Panc1 (cell line): Measurements from ENCODE around the gene POLR3A. TPM values are rescaled to one million over a fixed set of nuclear protein-coding genes. Genes with fewer than 3 reads are reported as not detected.

ENCODE experiments used
- ATAC-seq: fragments of 200-7000 bp; cut with Tn5 transposase; 2 replicates; pipeline ENCODE4 v1.9.1; 2020; ENCODE audit warnings: mild to moderate bottlenecking, moderate library complexity
- BruUV-seq: library from RNA; stranded (reverse); fragments of 400-500 nt; replicated peaks from 2 replicates; lab custom pipeline; 2021; lab: Mats Ljungman, UMichigan
- CTCF ChIA-PET: fragments of 300-600 bp; sonication (Branson Sonifier 250); formaldehyde crosslinking; loops from one replicate; lab custom pipeline; 2022; ENCODE audit warnings: antibody characterized with exemption; lab: Charles Lee
- POLR2A ChIA-PET: fragments of 300-600 bp; sonication (Branson Sonifier 250); formaldehyde crosslinking; loops from one replicate; lab custom pipeline; 2022; ENCODE audit warnings: antibody characterized with exemption; lab: Charles Lee
- DNase-seq: peaks from one replicate; pipeline ENCODE4 v3.0.0-alpha.2; 2010; ENCODE audit warnings: low read depth, low spot score
- H3K27ac ChIP-seq: 2 replicates; pipeline ENCODE4 v1.5.1; 2011; ENCODE audit warnings: mild to moderate bottlenecking, low read length, inconsistent platforms
- H3K27me3 ChIP-seq: fragments of 200-500 bp; sonication (Bioruptor generic); 2 replicates; pipeline ENCODE4 v1.6.0; 2014; ENCODE audit warnings: low read length, inconsistent platforms; ENCODE audit not compliant: control insufficient read depth, insufficient read depth
- H3K36me3 ChIP-seq: fragments of 200-500 bp; sonication (Bioruptor generic); 2 replicates; pipeline ENCODE4 v1.5.1; 2014; ENCODE audit warnings: inconsistent platforms, mild to moderate bottlenecking, low read length, moderate library complexity; ENCODE audit not compliant: control insufficient read depth, insufficient read depth
- H3K4me1 ChIP-seq: 2 replicates; pipeline ENCODE4 v1.5.1; 2011; ENCODE audit warnings: inconsistent platforms, mild to moderate bottlenecking, low read length, moderate library complexity; ENCODE audit not compliant: control insufficient read depth, insufficient read depth
- H3K4me3 ChIP-seq, 2 experiments: 2 replicates each; pipeline ENCODE4 v1.5.1; 2011 to 2012; ENCODE audit warnings: low read depth in 2 of 2, low read length in 2 of 2, mild to moderate bottlenecking in 2 of 2, inconsistent platforms in 1 of 2, moderate library complexity in 1 of 2
- H3K9me3 ChIP-seq: fragments of 200-500 bp; sonication (Bioruptor generic); 2 replicates; pipeline ENCODE4 v1.5.1; 2014; ENCODE audit warnings: low read depth, mild to moderate bottlenecking, inconsistent platforms, low read length, moderate library complexity; ENCODE audit not compliant: control insufficient read depth, insufficient read depth
- POLR2AphosphoS5 ChIP-seq: IDR thresholded peaks from 2 replicates; pipeline ENCODE4 v1.6.1; 2012; ENCODE audit warnings: mild to moderate bottlenecking, low read depth, low read length, moderate library complexity
- REST ChIP-seq, 2 experiments: IDR thresholded peaks; 2 replicates each; pipeline ENCODE4 v1.6.1; 2011 to 2012; ENCODE audit warnings: low read depth in 2 of 2, control low read depth in 1 of 2, low read length in 1 of 2, mild to moderate bottlenecking in 1 of 2, moderate library complexity in 1 of 2; ENCODE audit not compliant: insufficient read depth in 1 of 2
- SIN3A ChIP-seq: IDR thresholded peaks from 2 replicates; pipeline ENCODE4 v1.6.1; 2012; ENCODE audit warnings: low read depth, mild to moderate bottlenecking, low read length, moderate library complexity, borderline replicate concordance; ENCODE audit not compliant: insufficient read depth
- TCF7L2 ChIP-seq: IDR thresholded peaks from 2 replicates; pipeline ENCODE4 v1.6.1; 2011; ENCODE audit warnings: mild to moderate bottlenecking, low read depth, low read length, inconsistent platforms
- in situ Hi-C: cut with HindIII; loops from 2 replicates; pipeline ENCODE4 v1.10.0; 2016; ENCODE audit warnings: low sequenced_read_pairs, low pct_unique_long_range_greater_than_20kb
- intact Hi-C: fragments of 100-400 bp; cut with micrococcal nuclease; formaldehyde crosslinking; loops from one replicate; pipeline ENCODE4 v1.10.0; 2022; ENCODE audit not compliant: unreplicated experiment
- total RNA-seq: library from RNA; stranded (reverse); gene quantifications from one replicate; pipeline ENCODE4 v1.2.1, GENCODE V29; 2021; ENCODE audit not compliant: unreplicated experiment
- TF ChIP-seq, protein P1 (sequence below): fragments of 450-650 bp; IDR thresholded peaks from 2 replicates; pipeline ENCODE4 v1.5.1; 2017; ENCODE audit warnings: mild to moderate bottlenecking

POLR3A gene
- total RNA-seq, 1 experiment from 2014 or later = 26.3 TPM

GRCh38 chr10:77983384-77984341 lies 45.7 kb downstream of the POLR3A start:
- BruUV-seq = no TSS peak
- no peak for ATAC-seq

DNA sequence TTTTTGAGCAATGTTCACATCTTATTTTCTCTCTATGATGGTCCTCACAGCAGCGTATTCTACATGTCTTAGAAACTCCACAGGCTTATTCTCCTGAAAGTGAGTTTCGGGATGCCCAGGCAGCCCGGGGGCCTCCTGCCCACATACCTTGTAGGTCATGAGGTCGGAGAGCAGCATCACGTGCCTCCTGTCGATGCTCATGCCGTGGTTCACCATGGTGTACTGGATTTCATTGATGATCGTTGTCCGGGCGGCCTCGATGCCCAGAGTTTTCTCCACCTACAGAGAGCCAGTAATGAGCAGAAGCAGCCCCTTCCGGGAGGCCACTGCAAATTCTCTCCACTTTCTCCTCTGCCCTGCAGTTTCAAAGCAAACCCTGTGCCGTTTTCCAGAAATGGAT lies 48.0 kb downstream of the POLR3A start:
- no peak for TF ChIP-seq POLR2AphosphoS5
- TF ChIP-seq SIN3A = no peak
- no peak for TF ChIP-seq TCF7L2
- TF ChIP-seq, protein P1, sequence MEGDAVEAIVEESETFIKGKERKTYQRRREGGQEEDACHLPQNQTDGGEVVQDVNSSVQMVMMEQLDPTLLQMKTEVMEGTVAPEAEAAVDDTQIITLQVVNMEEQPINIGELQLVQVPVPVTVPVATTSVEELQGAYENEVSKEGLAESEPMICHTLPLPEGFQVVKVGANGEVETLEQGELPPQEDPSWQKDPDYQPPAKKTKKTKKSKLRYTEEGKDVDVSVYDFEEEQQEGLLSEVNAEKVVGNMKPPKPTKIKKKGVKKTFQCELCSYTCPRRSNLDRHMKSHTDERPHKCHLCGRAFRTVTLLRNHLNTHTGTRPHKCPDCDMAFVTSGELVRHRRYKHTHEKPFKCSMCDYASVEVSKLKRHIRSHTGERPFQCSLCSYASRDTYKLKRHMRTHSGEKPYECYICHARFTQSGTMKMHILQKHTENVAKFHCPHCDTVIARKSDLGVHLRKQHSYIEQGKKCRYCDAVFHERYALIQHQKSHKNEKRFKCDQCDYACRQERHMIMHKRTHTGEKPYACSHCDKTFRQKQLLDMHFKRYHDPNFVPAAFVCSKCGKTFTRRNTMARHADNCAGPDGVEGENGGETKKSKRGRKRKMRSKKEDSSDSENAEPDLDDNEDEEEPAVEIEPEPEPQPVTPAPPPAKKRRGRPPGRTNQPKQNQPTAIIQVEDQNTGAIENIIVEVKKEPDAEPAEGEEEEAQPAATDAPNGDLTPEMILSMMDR = no peak
- no peak for TF ChIP-seq REST (IDR thresholded peaks at IDR 0.05; ENCODE audit: insufficient read depth in 1 of 2, low read depth in 2 of 2, low read length in 1 of 2)
- BruUV-seq = no TSS peak
- DNase-seq (no peak), ATAC-seq (no peak)
- POLR2A ChIA-PET = no interaction called here
- no peak overlapping the region for H3K4me3 ChIP-seq
- CTCF ChIA-PET = no interaction called here
- H3K36me3 ChIP-seq = peaks cover 33% of the 10 kb centered on the region
- no peaks in the 10 kb centered on the region for H3K27me3 ChIP-seq
- in situ Hi-C loops = no loop called here
- no peak overlapping the region for H3K27ac ChIP-seq
- intact Hi-C loops = no loop called here
- no peaks in the 10 kb centered on the region for H3K9me3 ChIP-seq
- no peaks in the 10 kb centered on the region for H3K4me1 ChIP-seq

More at GRCh38 chr10:77983384-77984341, 45.7 kb downstream of the POLR3A start:
- peaks cover 39% of the 10 kb centered on the region for H3K36me3 ChIP-seq
- POLR2A ChIA-PET = no interaction called here
- no peak for DNase-seq
- no peaks in the 10 kb centered on the region for H3K4me1 ChIP-seq
- H3K4me3 ChIP-seq = no peak overlapping the region
- CTCF ChIA-PET = no interaction called here
- H3K27me3 ChIP-seq = no peaks in the 10 kb centered on the region
- in situ Hi-C loops (no loop called here), intact Hi-C loops (no loop called here)
- TF ChIP-seq TCF7L2 (no peak), REST (IDR thresholded peaks at IDR 0.05; ENCODE audit: insufficient read depth in 1 of 2, low read depth in 2 of 2, low read length in 1 of 2) (no peak), SIN3A (no peak), POLR2AphosphoS5 (no peak)
- TF ChIP-seq, protein P1 = no peak
- H3K27ac ChIP-seq = no peak overlapping the region
- no peaks in the 10 kb centered on the region for H3K9me3 ChIP-seq
